Brain pericyte (primary cell): Measurements from ENCODE around the gene YTHDF1.
A peak's percentile ranks its signal among the peaks of the same experiment; 100 is the strongest.

Source experiments
- DNase-seq: peaks from one replicate; pipeline ENCODE4 v3.0.0-alpha.2; 2012; ENCODE audit warnings: low read depth, low spot score

Gene YTHDF1

DNA sequence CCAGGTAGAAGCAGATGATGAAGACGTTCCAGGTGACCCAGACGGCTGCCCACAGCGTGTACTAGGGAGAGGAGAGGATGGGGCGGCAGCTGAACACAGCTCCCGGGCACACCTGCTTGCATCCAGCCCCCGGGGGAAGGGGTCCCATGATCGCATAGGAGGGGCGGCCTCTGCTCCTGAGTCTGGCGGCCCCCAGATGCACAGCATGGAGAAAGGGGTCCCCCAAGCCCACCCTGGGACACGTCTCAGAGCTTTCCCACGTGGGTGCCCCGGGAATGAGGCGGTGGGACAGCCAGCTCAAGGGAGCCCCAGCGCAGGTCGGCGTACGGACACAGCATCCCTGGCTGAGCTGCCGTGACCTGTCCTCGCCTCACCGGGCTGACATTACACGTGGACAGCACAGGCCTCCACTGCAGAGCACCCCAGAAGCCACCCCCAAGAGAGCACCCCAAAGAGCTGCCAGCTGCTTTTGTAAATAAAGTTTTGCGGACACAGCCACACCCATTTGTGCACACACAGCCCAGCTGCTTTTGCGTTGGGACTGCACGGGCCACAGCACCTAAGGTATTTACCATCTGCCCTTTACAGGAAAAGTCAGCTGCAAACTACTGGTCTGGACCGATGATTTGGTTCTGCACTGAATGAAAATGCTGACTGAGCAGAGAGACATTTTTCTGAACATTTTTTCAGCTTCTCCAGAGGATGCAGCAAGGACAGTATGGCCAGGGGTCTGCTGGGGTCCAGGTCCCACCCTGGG lies 33.1 kb upstream of the YTHDF1 start:
- no peak for DNase-seq

GRCh38 chr20:63247671-63248228 lies 31.8 kb upstream of the YTHDF1 start:
- no peak for DNase-seq

DNA sequence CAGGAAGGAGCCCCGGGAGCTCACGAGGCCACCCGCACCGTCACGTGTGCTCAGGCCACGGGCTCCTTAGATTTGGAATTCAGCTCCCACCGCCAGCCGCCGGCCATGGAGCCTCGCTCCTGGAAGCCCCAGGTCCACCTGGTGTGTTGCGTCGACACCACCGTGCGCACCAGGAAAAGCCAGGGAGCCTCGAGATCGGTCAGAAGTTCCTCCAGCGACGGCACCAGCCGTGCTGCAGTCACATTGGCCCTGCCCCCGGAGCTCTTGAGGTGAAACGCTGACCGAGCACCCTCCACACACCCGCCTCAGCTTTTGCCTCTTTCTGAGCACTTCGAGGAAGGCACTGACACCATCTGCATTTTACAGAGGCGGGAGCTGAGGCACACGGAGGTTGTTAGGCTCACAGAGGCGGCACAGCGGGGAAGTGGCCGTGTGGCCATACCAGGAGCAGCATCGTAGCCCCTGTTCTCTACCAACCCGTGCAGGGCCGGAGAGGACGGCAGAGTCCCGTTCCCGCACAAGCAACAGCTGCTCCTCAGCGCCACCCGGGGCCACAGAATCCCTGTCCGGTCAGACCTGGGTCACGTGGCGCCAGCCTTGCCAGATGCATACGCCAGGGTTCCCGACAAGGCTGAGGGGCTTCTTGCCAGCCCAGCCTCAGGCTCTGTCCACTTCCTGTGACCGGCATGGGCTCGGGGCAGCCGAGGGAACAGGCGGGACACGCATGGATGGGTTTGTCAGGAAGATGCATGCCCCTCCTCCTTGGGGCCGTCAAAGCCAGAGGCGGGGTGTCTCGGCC lies 30.8 kb upstream of the YTHDF1 start:
- DNase-seq, result no peak

GRCh38 chr20:63244468-63244867 lies 28.5 kb upstream of the YTHDF1 start:
- no peak for DNase-seq

- no peak for DNase-seq
These were observed 27.8 kb upstream of the YTHDF1 start for GRCh38 chr20:63243604-63244247.

- no peak for DNase-seq
These were observed 26.8 kb upstream of the YTHDF1 start for GRCh38 chr20:63242736-63243135.

DNA sequence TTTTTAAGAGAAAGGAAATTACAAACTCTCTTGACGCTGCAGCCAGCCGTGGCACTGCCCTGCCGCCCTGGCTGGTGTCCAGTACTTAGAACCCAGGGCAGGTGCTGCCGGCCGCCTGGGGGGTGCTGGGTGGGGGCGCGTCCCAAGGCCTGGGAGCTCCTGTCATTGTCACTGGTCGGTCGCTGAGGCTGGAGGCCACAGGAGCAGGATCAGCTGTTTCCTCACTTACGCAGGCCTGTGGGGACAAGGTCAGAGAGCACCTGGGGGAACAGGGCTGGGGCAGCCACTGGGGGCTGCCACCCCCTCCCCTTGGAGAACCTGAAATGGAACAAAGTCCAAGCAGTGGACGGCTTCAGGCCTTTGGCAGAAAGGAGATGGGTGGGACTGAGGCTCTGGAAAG lies 25.3 kb upstream of the YTHDF1 start:
- DNase-seq, result no peak

- no peak for DNase-seq
These were observed 24.1 kb upstream of the YTHDF1 start for GRCh38 chr20:63240004-63240403.

DNA sequence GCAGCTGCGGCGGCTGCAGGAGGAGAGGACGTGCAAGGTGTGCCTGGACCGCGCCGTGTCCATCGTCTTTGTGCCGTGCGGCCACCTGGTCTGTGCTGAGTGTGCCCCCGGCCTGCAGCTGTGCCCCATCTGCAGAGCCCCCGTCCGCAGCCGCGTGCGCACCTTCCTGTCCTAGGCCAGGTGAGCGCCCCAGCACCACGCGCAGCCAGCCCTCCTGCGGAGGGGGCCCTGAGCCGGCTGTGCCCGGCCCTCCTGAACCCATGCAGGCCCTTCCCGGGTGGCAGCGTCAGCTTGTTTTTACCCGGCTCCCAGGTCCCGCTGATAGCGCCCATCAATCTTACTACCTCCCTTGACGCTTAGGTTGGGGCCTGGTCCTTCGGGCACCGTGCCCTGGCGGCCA lies 23.5 kb upstream of the YTHDF1 start:
- DNase-seq, result no peak

- DNase-seq, result no peak
These were observed 22.7 kb upstream of the YTHDF1 start for GRCh38 chr20:63238514-63239125.

GRCh38 chr20:63238031-63238430 lies 22.1 kb upstream of the YTHDF1 start:
- DNase-seq, result no peak

DNA sequence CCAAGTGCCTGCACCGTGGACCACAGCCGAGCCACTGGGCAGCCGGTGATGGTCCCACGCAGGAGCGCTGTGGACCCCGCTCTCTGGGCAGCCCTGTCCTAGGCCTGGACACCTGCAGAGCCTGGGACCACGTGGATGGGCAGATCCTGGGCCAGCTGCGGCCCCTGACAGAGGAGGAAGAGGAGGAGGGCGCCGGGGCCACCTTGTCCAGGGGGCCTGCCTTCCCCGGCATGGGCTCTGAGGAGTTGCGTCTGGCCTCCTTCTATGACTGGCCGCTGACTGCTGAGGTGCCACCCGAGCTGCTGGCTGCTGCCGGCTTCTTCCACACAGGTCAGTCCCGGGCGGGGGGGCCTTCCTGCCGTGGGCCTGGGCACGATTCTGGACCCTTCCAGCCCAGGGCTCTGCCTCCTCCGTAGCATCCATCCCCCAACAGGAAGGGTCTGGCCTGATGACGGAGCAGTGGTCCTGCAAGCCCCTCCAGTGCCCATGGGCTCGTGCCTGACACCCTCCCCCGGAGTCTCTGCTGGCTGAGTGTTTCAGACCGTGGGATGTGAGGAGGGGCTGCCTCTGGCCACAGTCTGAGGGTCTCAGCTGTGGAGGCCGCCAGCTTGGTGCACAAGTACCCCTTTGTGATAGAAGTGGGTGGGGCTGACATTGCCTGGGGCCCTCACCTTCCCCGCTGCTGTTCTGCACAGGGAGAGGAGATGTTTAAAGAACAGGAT lies 20.3 kb upstream of the YTHDF1 start:
- DNase-seq, result no peak

- DNase-seq, result no peak
These were observed 19.6 kb upstream of the YTHDF1 start, which contains the start of gene BIRC7 for GRCh38 chr20:63235399-63235983. Gene BIRC7, plus strand, starts transcription at chr20:63235905. Its CDS starts 192 bp downstream, at chr20:63236097.

GRCh38 chr20:63234693-63235398 lies 18.9 kb upstream of the YTHDF1 start:
- DNase-seq, result no peak

DNA sequence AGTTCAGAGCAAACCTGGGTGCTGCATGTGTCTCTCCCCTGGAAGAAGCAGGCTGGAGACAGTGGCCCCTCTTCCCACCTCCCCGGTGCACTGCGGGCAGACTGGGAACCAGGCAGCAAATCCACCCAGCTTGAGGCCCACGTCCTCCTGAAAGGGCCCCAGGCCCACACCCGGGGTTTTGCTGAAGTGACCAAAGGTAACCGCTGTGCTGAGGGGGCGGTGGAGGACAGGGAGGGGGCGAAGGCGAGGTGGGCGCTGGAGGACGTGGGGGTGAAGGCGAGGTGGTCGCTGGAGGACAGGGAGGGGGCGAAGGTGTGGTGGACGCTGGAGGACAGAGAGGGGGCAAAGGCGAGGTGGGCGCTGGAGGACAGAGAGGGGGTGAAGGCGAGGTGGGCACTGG lies 18.0 kb upstream of the YTHDF1 start:
- no peak for DNase-seq

GRCh38 chr20:63233061-63233344 lies 17.1 kb upstream of the YTHDF1 start:
- DNase-seq, result no peak

GRCh38 chr20:63232235-63233060 lies 16.5 kb upstream of the YTHDF1 start:
- peak; percentile 79 for DNase-seq

DNA sequence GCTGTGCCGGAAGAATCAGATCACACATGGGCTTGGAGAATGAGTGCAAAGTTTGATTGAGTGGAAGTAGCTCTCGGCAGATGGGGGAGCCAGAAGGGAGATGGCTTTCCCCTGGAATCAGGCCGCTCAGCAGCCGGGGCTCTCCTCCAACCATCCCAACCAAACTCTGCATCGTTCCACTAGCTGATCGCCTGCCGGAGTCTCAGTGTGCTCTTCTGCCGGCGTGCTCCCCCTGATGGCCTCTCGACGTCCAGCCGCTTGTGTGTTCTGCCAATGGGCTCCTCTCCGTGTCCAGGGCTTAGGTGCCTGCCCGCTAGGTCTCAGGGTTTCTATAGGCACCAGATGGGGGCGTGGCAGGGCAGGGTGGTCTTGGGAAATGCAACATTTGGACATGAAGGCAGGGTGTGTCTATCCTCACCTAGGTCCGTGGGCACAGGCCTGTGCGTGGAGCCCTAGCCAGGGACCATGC lies 14.9 kb upstream of the YTHDF1 start:
- DNase-seq, result no peak

DNA sequence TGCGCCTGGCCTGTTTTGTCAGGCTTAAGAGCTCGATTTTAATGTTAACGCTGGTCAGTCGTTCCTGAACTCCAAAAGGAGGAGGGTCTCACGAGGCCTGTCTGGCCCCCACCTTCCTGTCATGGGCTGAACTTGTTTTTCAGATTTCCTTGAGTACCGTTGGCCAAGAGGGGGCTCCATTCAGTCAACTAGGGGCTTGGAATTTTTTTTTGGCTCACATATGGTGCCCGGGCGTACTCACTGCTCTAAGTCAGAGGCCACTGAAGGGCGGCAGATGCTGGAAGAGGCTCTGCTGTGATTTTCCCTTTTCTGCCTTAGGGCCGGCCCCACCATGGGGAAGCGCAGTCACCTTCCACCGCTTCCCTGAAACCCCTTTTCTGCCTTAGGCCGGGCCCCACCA lies 12.9 kb upstream of the YTHDF1 start:
- no peak for DNase-seq
